AG04450 (cell line): ENCODE results near the gene EMILIN1. TPM values are rescaled to one million over a fixed set of nuclear protein-coding genes. Genes with fewer than 3 reads are reported as not detected.
A peak's percentile ranks its signal among the peaks of the same experiment; 100 is the strongest.

Source experiments
- CTCF ChIA-PET: fragments of 300-600, 350-600 bp; formaldehyde crosslinking; extraction: SDS; loops from one replicate; lab custom pipeline; 2022; ENCODE audit warnings: antibody characterized with exemption, inconsistent platforms; lab: Charles Lee
- POLR2A ChIA-PET: fragments of 350-600 bp; formaldehyde crosslinking; extraction: SDS; loops from one replicate; lab custom pipeline; 2021; ENCODE audit warnings: antibody characterized with exemption, inconsistent platforms; lab: Yijun Ruan, JAX
- DNase-seq: peaks from one replicate; pipeline ENCODE4 v3.0.0-alpha.2; 2011; ENCODE audit warnings: low read depth, low spot score
- H3K27ac ChIP-seq: one replicate; pipeline ENCODE4 v1.5.1; 2012; ENCODE audit warnings: low read depth, low read length, control low read depth
- H3K27me3 ChIP-seq: one replicate; pipeline ENCODE4 v1.6.0; 2012; ENCODE audit warnings: low read length; ENCODE audit not compliant: control insufficient read depth, insufficient read depth
- H3K4me3 ChIP-seq: 2 replicates; pipeline ENCODE4 v1.5.1; 2011; ENCODE audit warnings: mild to moderate bottlenecking, low read depth, low read length, control low read depth
- H3K9me3 ChIP-seq: 2 replicates; pipeline ENCODE4 v1.5.1; 2012; ENCODE audit warnings: low read length; ENCODE audit not compliant: control insufficient read depth, insufficient read depth
- polyA minus RNA-seq: library from RNA; depleted of rRNA, polyadenylated mRNA; stranded (reverse); fragments of >200 nt; gene quantifications from 2 replicates; pipeline ENCODE4 v1.2.3, GENCODE V29; 2011; rRNA and poly(A)+ RNA removed
- polyA plus RNA-seq: library from polyadenylated mRNA; depleted of rRNA; stranded (reverse); fragments of >200 nt; gene quantifications from 2 replicates; pipeline ENCODE4 v1.2.3, GENCODE V29; 2011; rRNA removed
- TF ChIP-seq, protein P1 (sequence below): IDR thresholded peaks from 2 replicates; pipeline ENCODE4 v1.5.1; 2011; ENCODE audit warnings: low read depth, low read length, control low read depth, inconsistent platforms

Gene EMILIN1
- polyA plus RNA-seq = 68.3 and 96.0 TPM in 2 replicates
- polyA minus RNA-seq = 59.0 and 64.7 TPM in 2 replicates

DNA sequence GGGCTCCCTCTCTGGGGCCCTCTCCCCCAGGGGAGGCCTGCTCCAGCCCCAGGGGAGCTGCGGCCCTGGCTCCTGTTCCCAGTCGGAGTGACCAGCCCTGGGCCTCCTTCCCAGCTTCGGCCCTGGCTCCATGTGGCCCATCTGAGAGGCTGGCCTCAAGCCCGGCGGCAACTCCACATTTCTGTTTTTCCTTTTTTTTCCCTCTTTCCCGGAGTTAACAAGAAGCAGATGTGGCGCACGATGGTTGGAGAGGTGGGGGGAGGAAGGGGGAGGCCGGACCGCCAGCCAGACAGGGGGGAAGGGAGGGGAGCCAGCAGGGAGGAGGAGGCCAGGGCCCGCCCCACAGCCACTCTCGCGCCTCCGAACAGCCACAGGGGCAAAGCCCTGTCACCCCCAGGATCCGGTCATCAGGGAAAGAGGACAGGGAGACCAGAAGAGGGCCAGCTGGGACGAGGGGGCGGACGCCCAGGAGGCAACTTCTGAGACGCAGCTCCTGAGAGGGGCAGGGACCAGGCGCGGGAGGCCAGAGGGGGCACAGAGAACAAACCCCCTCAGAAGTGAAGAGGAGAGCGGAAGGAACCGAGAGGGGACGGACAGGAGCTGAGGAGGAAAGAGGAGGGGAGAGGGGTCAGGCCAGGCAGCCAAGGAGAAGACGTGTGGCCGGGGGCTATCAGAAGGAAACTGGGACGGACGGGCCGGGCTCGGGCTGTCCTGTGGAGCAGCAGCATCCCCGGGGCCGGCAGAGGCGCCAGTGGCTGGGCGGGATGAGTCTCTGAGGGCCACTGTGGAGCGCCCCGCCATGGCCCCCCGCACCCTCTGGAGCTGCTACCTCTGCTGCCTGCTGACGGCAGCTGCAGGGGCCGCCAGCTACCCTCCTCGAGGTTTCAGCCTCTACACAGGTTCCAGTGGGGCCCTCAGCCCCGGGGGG lies at the start of gene EMILIN1:
EMILIN1 (plus strand) TSS at position 349 of the 928 bp plus-strand sequence; CDS start at position 800, 451 bp downstream.
- peak within 1 kb of the TSS; percentile 71 for H3K27ac ChIP-seq
- TF ChIP-seq, protein P1, sequence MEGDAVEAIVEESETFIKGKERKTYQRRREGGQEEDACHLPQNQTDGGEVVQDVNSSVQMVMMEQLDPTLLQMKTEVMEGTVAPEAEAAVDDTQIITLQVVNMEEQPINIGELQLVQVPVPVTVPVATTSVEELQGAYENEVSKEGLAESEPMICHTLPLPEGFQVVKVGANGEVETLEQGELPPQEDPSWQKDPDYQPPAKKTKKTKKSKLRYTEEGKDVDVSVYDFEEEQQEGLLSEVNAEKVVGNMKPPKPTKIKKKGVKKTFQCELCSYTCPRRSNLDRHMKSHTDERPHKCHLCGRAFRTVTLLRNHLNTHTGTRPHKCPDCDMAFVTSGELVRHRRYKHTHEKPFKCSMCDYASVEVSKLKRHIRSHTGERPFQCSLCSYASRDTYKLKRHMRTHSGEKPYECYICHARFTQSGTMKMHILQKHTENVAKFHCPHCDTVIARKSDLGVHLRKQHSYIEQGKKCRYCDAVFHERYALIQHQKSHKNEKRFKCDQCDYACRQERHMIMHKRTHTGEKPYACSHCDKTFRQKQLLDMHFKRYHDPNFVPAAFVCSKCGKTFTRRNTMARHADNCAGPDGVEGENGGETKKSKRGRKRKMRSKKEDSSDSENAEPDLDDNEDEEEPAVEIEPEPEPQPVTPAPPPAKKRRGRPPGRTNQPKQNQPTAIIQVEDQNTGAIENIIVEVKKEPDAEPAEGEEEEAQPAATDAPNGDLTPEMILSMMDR = peak; percentile 4; the same call in 1 of the 2 replicates
- H3K4me3 ChIP-seq = peak within 1 kb of the TSS; percentile 85
- CTCF ChIA-PET = interaction anchor here (1.0 kb wide), 2 partner anchors 13 to 16 kb away, joined by 3 to 4 read pairs; no protein-coding TSS in a partner anchor
- POLR2A ChIA-PET = interaction anchor here (0.6 to 2.4 kb wide), 9 partner anchors 12 to 288 kb away, joined by 3 to 15 read pairs (median 4); partner anchors contain the start of genes ABHD1, AGBL5, ATRAID and SLC5A6
- DNase-seq = peak; percentile 92
- H3K9me3 ChIP-seq = no peaks in the 10 kb centered on the region; the same call in 1 of the 2 replicates
- no peaks in the 10 kb centered on the region for H3K27me3 ChIP-seq

DNA sequence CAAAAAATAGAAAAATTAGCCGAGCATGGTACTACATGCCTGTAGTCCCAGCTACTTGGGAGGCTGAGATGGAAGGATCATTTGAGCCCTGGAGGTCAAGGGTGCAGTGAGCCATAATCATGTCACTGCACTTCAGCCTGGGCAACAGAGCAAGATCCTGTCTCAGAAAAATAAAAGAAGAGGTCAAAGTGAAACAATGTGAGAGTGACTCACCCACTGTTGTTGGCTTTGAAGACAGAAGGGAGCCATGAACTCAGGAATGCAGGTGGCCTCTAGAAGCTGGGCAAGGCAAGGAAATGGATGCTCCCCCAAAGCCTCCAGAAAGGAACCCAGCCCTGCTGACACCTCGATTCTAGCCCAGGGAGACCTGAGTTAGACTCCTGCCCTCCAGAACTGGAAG lies 49.4 kb upstream of the EMILIN1 start:
- H3K9me3 ChIP-seq = no peaks in the 10 kb centered on the region; the same call in 1 of the 2 replicates
- ChIA-PET POLR2A (no interaction called here), CTCF (interaction anchor here (0.9 to 1.3 kb wide), 2 partner anchors 12 to 183 kb away, joined by 5 to 8 read pairs; no protein-coding TSS in a partner anchor)
- TF ChIP-seq, protein P1 = no peak
- DNase-seq = no peak
- peak overlapping the region; percentile 11 for H3K27ac ChIP-seq
- no peaks in the 10 kb centered on the region for H3K27me3 ChIP-seq
- H3K4me3 ChIP-seq = no peak overlapping the region

DNA sequence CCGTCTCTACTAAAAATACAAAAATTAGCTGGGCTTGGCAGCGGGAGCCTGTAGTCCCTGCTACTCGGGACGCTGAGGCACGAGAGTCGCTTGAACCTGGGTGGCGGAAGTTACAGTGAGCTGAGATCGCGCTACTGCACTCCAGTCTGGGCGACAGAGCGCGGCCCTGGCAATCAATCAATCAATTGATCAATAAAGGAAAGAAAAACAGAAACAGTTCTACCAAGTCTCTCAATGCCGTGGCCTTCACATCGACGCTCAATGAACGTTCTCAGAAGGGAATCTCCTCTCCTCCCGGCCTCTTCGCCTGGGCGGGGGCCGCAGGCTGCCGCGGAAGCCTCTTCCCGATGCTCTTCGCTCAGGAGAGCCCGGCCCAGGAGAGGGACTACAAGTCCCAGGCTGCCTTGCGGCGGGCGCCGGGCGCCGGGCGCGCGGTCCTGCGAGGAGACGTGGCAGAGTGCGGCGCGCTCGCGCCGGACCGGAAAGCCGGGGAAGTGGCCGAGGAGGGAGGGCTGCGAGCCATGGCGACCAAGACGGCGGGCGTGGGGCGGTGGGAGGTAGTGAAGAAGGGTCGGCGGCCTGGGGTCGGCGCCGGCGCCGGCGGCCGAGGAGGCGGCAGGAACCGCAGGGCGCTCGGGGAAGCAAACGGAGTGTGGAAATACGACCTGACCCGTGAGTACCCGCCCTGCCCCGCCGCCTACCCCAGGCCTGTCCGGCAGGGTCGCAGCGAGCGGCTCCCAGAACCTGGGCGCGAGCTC lies 45.7 kb upstream of the EMILIN1 start, which contains the start of gene TMEM214:
TMEM214 (plus strand) TSS at position 471 of the 758 bp plus-strand sequence; CDS start at position 522, 51 bp downstream.
- TF ChIP-seq, protein P1 = no peak
- CTCF ChIA-PET = interaction anchor here (1.2 to 1.9 kb wide), 3 partner anchors 16 to 71 kb away, joined by 3 to 6 read pairs (median 5); no protein-coding TSS in a partner anchor

DNA sequence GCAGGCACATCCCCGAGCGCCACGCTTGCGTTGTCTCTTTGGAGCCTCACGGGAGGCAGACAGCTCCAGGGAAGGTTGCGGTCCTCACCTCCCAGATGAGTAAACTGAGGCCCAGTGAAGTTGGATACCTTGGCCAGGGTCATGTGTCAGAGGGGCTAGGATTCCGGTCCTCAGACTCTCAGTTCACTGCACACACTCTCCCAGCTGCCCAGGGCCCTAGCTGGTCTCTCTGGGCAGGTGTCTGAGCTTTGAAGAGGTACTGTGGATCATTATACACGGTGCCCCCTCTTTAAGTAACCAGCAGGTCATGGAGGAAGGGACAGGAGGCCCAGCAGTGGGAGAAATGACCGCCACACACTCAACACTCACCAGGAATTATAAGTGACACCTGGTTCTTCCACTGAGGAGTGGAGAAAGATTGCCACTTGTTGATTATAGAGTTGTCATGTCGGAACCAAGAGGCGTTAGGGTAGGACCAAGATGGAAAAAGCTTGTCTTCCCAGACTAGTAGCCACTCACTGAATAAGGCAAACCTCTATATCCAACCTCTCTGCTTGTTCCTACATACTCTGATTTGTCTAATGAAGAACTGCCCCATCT lies 45.1 kb upstream of the EMILIN1 start:
- Histone ChIP-seq H3K9me3 (no peaks in the 10 kb centered on the region; the same call in 1 of the 2 replicates), H3K27ac (peak overlapping the region; percentile 68), H3K27me3 (no peaks in the 10 kb centered on the region), H3K4me3 (peak overlapping the region; percentile 95)
- TF ChIP-seq, protein P1 = no peak
- ChIA-PET CTCF (interaction anchor here (0.9 to 2.8 kb wide), 4 partner anchors 10 to 187 kb away, joined by 3 to 8 read pairs (median 4); no protein-coding TSS in a partner anchor), POLR2A (interaction anchor here (0.7 to 2.8 kb wide), 3 partner anchors 12 to 48 kb away, joined by 7 to 26 read pairs (median 16); no protein-coding TSS in a partner anchor)
- DNase-seq = no peak

More for the DNA sequence above, 45.7 kb upstream of the EMILIN1 start, which contains the start of gene TMEM214:
- Histone ChIP-seq H3K4me3 (peak within 1 kb of the TSS; percentile 95), H3K27ac (peak within 1 kb of the TSS; percentile 68), H3K9me3 (no peaks in the 10 kb centered on the region; the same call in 1 of the 2 replicates), H3K27me3 (no peaks in the 10 kb centered on the region)
- POLR2A ChIA-PET = interaction anchor here (0.6 to 2.8 kb wide), 5 partner anchors 13 to 260 kb away, joined by 3 to 26 read pairs (median 7); no protein-coding TSS in a partner anchor
- DNase-seq = peak; percentile 60
